GM19238 (cell line): Measurements from ENCODE around the gene SPEM3.
"Not testable (repeated sequence)": the region's sequence is repeated elsewhere in the genome, so short reads cannot be mapped to it uniquely, and the experiment has no call there.

Experiments
- DNase-seq: peaks from one replicate; pipeline ENCODE4 v3.0.0; 2011; ENCODE audit warnings: low spot score; ENCODE audit not compliant: insufficient read length

SPEM3 gene

DNA sequence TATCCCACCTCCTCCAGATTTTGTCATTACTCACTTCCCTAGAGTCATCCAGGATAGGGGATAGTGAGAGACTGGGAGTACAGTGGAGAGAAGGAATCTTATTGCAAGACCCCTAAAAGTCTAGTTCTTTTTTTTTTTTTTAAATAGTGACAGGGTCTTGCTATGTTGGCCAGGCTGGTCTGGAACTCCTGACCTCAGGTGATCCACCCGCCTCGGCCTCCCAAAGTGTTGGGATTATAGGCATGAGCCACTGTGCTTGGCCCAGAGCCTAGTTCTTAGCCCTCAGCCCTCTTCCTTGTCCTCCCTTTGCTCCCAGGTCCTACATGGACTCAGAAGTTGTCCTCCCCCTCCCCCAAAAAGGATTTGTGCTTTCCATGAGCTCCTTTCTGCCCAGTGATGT is 13.5 kb downstream of the SPEM3 start:
- no peak for DNase-seq

DNA sequence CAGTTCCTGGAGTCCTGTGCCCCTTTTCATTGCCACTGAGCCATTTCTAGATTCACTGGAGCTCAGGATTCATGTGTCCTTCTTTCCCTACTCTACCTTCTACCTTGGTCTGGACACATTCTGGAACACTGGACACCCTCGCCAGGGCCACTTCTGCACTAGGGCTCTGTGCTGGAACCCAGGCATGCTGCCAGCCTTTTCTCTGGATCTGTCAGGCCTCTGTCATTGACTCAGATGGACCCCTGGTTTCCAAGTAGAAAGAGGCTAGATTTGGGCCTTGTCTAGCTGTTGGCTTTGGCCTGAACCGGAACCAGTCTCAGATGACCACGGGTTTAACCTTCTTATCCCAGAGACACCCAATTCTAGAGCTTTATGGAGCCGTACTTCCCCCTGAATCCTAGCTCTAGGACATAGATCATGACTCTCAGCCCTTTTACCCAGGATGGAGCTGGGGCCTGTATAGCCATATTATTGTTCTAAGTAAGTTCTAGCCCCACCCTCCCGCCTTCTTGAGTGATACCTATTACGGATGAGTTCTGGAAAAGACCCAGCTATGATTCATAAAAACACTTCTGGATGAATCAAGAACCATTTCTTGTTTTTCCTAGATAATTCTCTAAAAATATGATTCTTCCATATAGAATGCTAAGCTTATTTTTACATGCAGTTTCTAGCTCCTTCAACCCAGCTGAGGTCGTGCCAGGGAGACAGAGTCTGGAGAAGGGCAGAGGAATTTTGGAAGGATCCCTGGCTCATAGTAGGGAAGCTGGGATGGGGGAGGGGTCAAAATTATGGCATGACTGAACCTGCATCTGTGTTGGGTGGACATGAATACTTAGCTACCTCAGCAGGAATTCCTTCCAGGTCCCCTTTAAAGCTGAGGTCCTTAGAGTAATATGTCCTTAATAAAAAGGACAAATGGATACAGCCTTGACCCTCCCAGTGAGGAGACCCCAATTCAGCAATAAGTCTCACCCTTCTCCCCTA is 15.1 kb downstream of the SPEM3 start:
- no peak for DNase-seq

DNA sequence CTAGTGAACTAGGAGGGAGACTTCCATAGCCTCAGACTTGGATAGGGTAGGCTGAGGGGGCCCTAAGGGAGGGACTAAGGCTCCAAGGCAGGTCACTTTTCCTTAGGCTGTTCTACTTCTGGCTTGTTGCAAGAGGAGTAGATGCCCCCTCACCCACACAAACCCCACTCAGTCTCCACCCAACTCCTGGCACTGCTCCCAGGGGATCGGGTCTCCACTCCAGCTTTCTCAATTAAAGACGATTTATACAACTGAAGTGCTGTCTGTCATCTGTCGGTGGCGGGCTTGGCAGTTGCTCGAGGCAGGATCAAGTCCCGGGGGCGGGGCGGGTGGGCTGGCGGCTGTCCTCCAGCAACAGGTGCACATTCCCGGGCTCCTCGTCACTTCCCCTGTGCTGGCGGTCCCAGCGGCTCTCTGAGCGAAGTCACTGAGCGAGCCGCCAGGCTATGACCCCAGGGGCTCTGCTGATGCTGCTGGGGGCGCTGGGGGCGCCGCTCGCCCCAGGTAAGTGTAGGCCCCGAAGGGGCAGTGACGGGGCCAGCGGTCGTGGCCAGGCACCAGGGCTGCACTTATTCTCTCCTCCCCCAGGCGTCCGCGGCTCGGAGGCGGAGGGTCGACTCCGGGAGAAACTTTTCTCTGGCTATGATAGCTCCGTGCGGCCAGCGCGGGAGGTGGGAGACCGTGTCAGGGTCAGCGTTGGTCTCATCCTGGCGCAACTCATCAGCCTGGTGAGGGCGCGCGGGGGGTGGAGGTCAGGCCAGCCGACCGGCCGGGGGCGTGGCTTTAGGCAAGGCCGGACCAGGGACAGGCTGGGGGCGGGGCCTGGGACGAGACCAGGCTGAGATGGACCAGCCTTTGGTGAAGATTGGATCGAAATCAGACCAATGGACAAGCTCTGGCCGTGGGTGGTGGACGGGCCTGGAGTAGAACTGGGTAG is 16.3 kb downstream of the SPEM3 start, which contains the start of gene CHRNB1:
TSS of gene CHRNB1 (plus strand) at position 380 of the 937 bp plus-strand sequence. CDS start at position 447, 67 bp downstream.
- DNase-seq = no peak

- DNase-seq = peak; percentile 44
Measured at GRCh38 chr17:7445619-7445968, 16.9 kb downstream of the SPEM3 start.

DNA sequence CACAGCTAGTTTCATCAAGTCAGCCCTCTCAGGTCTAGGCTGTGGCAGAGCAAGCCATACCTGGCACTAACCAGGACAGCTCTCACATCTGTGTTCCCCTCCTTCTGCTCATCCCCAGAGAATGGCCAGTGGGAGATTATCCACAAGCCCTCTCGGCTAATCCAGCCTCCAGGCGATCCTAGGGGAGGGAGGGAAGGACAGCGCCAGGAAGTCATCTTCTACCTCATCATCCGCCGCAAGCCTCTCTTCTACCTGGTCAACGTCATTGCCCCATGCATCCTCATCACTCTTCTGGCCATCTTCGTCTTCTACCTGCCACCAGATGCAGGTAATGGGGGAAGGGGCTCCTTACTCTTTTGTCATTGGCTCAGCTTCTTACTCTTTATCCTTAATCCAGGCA is 19.8 kb downstream of the SPEM3 start:
- no peak for DNase-seq

DNA sequence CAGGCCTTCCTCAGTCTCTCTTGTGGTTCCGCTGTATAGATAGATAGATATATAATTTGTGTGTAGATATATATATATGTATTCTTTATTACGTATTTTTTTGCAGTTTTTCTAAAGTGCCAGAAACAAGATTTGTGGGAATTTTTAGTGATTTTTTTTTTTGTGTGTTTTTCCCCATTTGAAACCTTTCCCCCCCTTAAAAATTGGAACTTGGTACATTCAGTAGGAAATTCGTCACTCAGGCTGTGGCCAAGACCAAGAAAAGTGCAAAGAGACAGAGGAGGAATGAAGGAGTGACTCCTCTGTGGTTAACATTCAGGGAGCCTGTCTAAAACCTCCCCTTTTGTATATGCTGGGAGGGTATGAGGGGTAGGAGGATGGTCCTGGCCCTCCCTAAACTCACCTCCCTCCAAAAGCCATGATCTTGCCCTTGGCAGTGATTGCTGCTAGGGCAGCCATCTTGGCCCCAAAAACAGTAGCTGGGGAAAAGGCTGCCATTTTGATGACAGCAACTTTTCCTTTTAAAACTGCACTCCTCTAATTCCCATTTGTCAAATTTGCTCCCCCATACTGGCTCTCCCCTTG is 31.4 kb downstream of the SPEM3 start:
- no peak for DNase-seq

GRCh38 chr17:7460850-7461660 is 32.4 kb downstream of the SPEM3 start:
- DNase-seq = no peak

DNA sequence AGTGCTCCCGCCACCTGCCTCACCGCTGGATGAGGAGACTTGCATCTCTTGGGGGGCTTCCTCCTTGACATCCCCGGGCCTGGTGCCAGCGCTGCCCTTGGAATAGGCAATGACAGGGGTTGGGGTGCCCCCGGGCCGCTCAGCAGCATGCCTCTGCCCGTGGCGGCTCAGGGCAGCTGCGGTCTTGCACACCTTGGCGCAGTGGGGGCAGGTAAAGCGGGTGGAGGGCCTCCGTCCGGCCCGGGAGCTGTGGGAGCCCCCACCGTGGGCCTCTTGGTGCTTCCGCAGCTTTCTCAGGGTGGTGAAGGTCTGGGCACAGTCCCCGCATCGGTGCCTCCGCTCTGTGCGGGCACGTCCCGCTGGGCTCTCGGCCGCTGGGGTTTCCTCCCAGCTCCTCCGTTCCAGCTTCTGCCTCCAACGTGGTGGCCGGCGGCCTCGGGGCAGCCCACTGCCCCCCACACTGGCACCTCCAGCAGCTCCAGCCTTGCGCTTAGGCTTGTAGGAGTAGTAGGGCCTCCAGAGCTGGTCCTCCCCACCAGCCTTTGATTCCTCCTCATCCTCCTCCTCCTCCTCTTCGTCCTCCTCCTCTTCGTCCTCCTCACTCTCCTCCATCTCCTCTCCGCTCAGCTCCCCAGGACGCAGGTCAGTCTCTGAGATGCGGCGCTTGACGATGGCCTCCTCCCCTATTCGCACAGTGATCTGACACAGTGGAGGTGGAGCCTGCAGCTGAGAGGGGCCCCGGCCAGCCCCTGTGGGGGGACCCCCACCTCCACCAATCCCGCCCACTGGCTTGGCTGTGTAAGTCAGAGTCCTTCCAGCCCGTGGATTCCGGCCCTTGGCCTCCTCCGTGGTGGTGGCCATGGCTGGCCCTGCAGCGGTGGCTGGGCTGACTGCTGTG is 34.1 kb downstream of the SPEM3 start:
- DNase-seq = no peak

- no peak for DNase-seq
Measured at GRCh38 chr17:7463372-7463846, 34.8 kb downstream of the SPEM3 start.

DNA sequence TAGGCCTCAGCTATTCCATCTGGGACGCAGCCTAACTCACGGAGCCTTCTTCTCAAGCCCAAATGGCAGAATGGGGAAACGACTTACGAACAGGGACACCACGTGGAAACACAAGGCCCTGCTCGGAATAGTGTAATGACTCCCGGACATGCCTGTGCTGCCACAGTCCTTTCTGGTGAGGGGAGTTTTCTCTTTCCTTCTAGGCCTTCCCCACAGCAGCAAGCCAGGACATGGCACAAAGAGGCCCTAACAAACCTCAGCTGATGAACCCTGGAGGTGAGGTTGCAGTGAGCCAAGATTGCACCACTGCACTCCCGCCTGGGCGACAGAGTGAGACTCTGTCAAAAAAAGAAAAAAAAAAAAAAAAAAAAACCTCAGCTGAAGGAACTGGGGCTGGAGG is 35.4 kb downstream of the SPEM3 start:
- no peak for DNase-seq

GRCh38 chr17:7465597-7466275 is 37.1 kb downstream of the SPEM3 start:
- no peak for DNase-seq

GRCh38 chr17:7466318-7466638 is 37.6 kb downstream of the SPEM3 start:
- no peak for DNase-seq

- DNase-seq = no peak
Measured at GRCh38 chr17:7466639-7467341, 38.1 kb downstream of the SPEM3 start.

DNA sequence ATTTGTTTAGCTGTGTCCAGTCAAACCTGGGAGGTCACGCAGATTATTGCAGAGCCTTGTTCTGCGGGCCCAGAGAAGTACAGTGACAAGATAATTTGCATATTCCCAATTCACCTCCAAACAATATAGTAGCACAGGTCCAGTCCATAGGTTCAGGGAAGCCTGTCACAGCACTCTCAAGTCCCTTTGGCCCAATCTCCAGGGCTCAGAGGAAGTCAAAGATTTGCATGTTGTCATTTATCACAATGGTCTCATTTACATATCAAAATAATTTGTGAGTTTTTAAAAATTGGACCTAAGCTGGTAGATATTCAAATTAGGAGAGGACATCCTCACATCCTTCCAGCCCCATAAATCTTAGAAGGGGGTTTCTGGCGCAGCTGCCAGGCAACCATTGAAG is 38.8 kb downstream of the SPEM3 start:
- DNase-seq = no peak

GRCh38 chr17:7468290-7468689 is 39.6 kb downstream of the SPEM3 start:
- DNase-seq = no peak

GRCh38 chr17:7468804-7469389 is 40.2 kb downstream of the SPEM3 start:
- DNase-seq = no peak

DNA sequence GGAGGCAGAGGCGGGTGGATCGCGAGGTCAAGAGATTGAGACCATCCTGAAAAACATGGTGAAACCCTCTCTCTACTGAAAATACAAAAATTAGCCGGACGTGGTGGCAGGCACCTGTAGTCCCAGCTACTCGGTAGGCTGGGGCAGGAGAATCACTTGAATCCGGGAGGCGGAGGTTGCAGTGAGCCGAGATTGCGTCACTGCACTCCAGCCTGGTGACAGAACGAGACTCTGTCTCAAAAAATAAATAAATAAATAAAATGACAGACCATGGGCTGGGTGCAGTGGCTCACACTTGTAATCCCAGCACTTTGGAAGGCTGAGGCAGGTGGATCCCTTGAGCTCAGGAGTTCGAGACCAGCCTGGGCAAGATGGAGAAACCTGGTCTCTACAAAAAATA is 41.2 kb downstream of the SPEM3 start:
- not testable (repeated sequence) for DNase-seq

DNA sequence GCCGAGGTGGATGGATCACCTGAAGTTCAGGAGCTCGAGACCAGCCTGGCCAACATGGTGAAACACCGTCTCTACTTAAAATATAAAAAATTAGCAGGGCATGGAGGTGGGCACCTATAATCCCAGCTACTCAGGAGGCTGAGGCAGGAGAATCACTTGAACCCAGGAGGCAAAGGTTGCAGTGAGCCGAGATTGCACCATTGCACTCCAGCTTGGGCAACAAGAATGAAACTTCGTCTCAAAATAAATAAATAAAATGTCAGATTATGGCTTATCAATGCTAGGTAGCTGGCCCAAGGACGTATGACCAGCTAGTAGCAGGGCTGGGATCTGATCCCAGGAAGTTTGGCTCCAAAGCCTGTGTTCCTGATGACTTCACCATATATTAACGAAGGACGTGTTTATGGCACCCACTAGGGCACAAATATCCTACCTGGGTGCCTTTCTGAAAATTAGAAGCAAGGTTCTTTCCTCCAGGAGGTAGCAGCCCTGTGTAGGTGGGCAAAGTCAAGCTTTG is 41.9 kb downstream of the SPEM3 start:
- not testable (repeated sequence) for DNase-seq
